ENCODE data around the gene DLK1.

The DLK1 gene

GRCh38 chr14:100693877-100694578, 32.7 kb upstream of the DLK1 start:
- DNase-seq (ENCODE audit: low spot score) = no peak

- DNase-seq (ENCODE audit: low spot score) = no peak
Measured at GRCh38 chr14:100694579-100695422, 31.9 kb upstream of the DLK1 start.

GRCh38 chr14:100695423-100695738, 31.3 kb upstream of the DLK1 start:
- no peak for DNase-seq (ENCODE audit: low spot score)

GRCh38 chr14:100696008-100696407, 30.7 kb upstream of the DLK1 start:
- DNase-seq (ENCODE audit: low spot score) = no peak

- no peak for DNase-seq (ENCODE audit: low spot score)
Measured at GRCh38 chr14:100696590-100696989, 30.1 kb upstream of the DLK1 start.

- DNase-seq (ENCODE audit: low spot score) = no peak
Measured at GRCh38 chr14:100698066-100698465, 28.6 kb upstream of the DLK1 start.

GRCh38 chr14:100698666-100699448, 27.8 kb upstream of the DLK1 start:
- DNase-seq (ENCODE audit: low spot score) = no peak

- no peak for DNase-seq (ENCODE audit: low spot score)
Measured at GRCh38 chr14:100701314-100701713, 25.4 kb upstream of the DLK1 start.

- DNase-seq (ENCODE audit: low spot score) = no peak
Measured at GRCh38 chr14:100702590-100702989, 24.1 kb upstream of the DLK1 start.

GRCh38 chr14:100703386-100704220, 23.1 kb upstream of the DLK1 start:
- DNase-seq (ENCODE audit: low spot score) = no peak

GRCh38 chr14:100706200-100706599, 20.5 kb upstream of the DLK1 start:
- DNase-seq (ENCODE audit: low spot score) = no peak

GRCh38 chr14:100706860-100707259, 19.8 kb upstream of the DLK1 start:
- DNase-seq (ENCODE audit: low spot score) = no peak

- DNase-seq (ENCODE audit: low spot score) = no peak
Measured at GRCh38 chr14:100708425-100709288, 18.0 kb upstream of the DLK1 start.

- DNase-seq (ENCODE audit: low spot score) = peak; percentile 54
Measured at GRCh38 chr14:100709289-100710284, 17.1 kb upstream of the DLK1 start.

GRCh38 chr14:100710391-100710790, 16.3 kb upstream of the DLK1 start:
- no peak for DNase-seq (ENCODE audit: low spot score)

GRCh38 chr14:100710826-100711462, 15.7 kb upstream of the DLK1 start:
- no peak for DNase-seq (ENCODE audit: low spot score)

- DNase-seq (ENCODE audit: low spot score) = no peak
Measured at GRCh38 chr14:100711493-100711892, 15.2 kb upstream of the DLK1 start.

GRCh38 chr14:100712490-100712889, 14.2 kb upstream of the DLK1 start:
- no peak for DNase-seq (ENCODE audit: low spot score)

GRCh38 chr14:100713705-100714104, 13.0 kb upstream of the DLK1 start:
- no peak for DNase-seq (ENCODE audit: low spot score)
